Measurements from ENCODE around the gene ZSCAN21.
A peak's percentile ranks its signal among the peaks of the same experiment; 100 is the strongest.

The ZSCAN21 gene

DNA sequence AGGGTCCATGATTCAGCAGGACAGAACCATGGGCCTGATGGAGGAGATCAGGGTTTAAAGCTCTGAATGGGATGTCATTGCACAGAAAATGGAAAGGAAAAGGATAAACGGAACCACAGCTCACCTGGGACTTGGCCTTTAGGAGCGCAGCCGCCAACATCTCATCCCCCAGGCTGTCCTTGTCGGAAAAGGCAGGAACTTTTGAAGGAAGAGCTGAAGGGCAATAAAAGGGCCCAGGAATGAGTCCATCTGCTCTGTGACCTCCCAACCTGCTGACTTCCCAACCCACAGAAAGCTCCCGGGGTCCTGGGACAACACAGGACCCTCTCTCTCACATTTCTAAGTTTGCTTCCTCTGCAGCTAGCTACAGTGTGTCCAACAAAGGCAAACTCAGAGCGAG, 25.8 kb downstream of the ZSCAN21 start:
- CTCF ChIA-PET, result interaction anchor here (0.8 to 1.8 kb wide), 2 partner anchors 23 to 57 kb away, joined by 3 to 9 read pairs; no protein-coding TSS in a partner anchor
- TF ChIP-seq, protein P1, sequence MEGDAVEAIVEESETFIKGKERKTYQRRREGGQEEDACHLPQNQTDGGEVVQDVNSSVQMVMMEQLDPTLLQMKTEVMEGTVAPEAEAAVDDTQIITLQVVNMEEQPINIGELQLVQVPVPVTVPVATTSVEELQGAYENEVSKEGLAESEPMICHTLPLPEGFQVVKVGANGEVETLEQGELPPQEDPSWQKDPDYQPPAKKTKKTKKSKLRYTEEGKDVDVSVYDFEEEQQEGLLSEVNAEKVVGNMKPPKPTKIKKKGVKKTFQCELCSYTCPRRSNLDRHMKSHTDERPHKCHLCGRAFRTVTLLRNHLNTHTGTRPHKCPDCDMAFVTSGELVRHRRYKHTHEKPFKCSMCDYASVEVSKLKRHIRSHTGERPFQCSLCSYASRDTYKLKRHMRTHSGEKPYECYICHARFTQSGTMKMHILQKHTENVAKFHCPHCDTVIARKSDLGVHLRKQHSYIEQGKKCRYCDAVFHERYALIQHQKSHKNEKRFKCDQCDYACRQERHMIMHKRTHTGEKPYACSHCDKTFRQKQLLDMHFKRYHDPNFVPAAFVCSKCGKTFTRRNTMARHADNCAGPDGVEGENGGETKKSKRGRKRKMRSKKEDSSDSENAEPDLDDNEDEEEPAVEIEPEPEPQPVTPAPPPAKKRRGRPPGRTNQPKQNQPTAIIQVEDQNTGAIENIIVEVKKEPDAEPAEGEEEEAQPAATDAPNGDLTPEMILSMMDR (IDR thresholded peaks at IDR 0.05; ENCODE audit: insufficient read depth, low read length, missing control alignments), result no peak
- POLR2A ChIA-PET, result interaction anchor here (1.0 kb wide), 1 partner anchor 25 kb away, joined by 3 read pairs; no protein-coding TSS in a partner anchor
- no peak overlapping the region for H3K4me3 ChIP-seq (ENCODE audit: low read depth, low read length)
- DNase-seq (ENCODE audit: low read depth, low spot score), result no peak

DNA sequence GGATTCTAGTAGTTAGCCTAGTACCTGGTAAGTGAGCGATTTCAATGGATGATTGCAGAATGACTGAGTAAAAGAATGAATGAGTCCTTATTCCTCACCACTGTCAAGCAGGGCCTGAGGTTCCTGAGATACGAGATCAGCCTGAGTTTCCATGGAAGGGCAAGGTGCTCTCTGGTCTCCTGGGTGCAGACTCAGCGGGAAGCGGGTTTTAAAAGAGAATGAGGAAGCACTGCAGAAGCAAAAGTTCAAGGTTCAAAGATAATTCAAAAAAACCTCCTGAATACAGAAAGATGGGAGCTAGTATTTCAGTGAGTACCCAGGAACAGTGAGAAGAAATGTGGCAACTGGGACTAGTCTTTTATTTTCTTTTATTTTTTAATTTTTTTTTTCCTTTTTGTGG, 27.6 kb downstream of the ZSCAN21 start:
- TF ChIP-seq, protein P1 (IDR thresholded peaks at IDR 0.05; ENCODE audit: insufficient read depth, low read length, missing control alignments), result no peak
- ChIA-PET POLR2A (no interaction called here), CTCF (interaction anchor here (0.6 to 1.4 kb wide), 4 partner anchors 10 to 83 kb away, joined by 3 to 4 read pairs (median 4); no protein-coding TSS in a partner anchor)
- no peak for DNase-seq (ENCODE audit: low read depth, low spot score)
- H3K4me3 ChIP-seq (ENCODE audit: low read depth, low read length), result no peak overlapping the region

GRCh38 chr7:100079024-100079560, 29.5 kb downstream of the ZSCAN21 start:
- ChIA-PET CTCF (interaction anchor here (1.1 to 8.4 kb wide), 2 partner anchors 16 to 86 kb away, joined by 3 to 105 read pairs; no protein-coding TSS in a partner anchor), POLR2A (no interaction called here)
- DNase-seq (ENCODE audit: low read depth, low spot score), result no peak

DNA sequence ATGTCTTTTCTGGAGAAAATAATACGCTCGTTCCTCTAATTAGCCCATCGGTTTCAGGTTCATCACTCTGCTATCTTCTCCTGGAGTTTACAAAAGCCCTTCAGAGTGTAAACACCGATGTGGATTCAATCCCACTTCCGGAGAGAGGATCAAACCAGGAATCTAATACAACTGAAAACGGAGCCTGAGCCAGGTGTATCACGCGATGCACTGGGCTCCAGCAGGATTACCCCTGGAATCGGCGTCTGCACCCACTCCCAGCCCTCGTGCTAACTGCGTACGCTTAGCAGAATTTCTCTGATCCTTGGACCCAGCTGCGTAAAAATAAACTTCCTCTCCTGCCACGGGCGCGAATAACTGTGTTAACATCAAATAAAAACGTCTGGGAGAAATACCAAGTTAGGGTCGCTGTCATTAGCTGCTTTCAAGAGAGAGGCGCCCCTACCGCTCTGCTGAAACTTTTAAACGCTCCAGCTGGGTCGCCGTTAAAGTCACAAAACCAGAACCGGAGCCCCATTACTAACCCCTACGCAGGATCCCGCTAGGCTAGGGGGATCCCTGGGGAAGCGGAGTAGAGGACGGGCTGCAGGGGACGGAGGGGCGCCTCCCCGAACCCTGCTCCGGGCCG, 31.4 kb downstream of the ZSCAN21 start:
- CTCF ChIA-PET, result interaction anchor here (1.0 to 8.4 kb wide), 6 partner anchors 10 to 88 kb away, joined by 3 to 105 read pairs (median 6); no protein-coding TSS in a partner anchor
- POLR2A ChIA-PET, result interaction anchor here (0.8 kb wide), 1 partner anchor 65 kb away, joined by 5 read pairs; the partner anchor contains the start of gene ZKSCAN1
- peak overlapping the region; percentile 97 for H3K4me3 ChIP-seq (ENCODE audit: low read depth, low read length)
- TF ChIP-seq, protein P1 (IDR thresholded peaks at IDR 0.05; ENCODE audit: insufficient read depth, low read length, missing control alignments), result no peak
- DNase-seq (ENCODE audit: low read depth, low spot score), result no peak

More at GRCh38 chr7:100079024-100079560, 29.5 kb downstream of the ZSCAN21 start:
- H3K4me3 ChIP-seq (ENCODE audit: low read depth, low read length), result no peak overlapping the region
- TF ChIP-seq, protein P1 (IDR thresholded peaks at IDR 0.05; ENCODE audit: insufficient read depth, low read length, missing control alignments), result no peak

- peak within 1 kb of the TSS; percentile 97 for H3K4me3 ChIP-seq (ENCODE audit: low read depth, low read length)
- TF ChIP-seq, protein P1 (IDR thresholded peaks at IDR 0.05; ENCODE audit: insufficient read depth, low read length, missing control alignments), result peak; percentile 98
- ChIA-PET POLR2A (interaction anchor here (0.7 to 0.8 kb wide), 2 partner anchors 66 to 94 kb away, joined by 3 to 5 read pairs; partner anchors contain the start of gene ZKSCAN1), CTCF (interaction anchor here (0.7 to 8.4 kb wide), 14 partner anchors 9 to 164 kb away, joined by 3 to 105 read pairs (median 6); partner anchors contain the start of genes MCM7 and ZKSCAN1)
- peak; percentile 95 for DNase-seq (ENCODE audit: low read depth, low spot score)
These were observed 32.0 kb downstream of the ZSCAN21 start, which contains the start of gene ZNF3 for GRCh38 chr7:100081535-100082102. ZNF3 (minus strand) TSS chr7:100081723; CDS start chr7:100077357, 4,366 bp downstream.

Measured in AG04449 (cell line).